ENCODE measurements around the gene NPAT. TPM values are rescaled to one million over a fixed set of nuclear protein-coding genes. Genes with fewer than 3 reads are reported as not detected.

NPAT gene
- total and polyA plus RNA-seq, 12 donors = 2.2 to 32.7 (median 14.2) TPM

- Histone ChIP-seq H3K36me3 (replicated peaks in 1 of 2) (peaks cover 0 to 12% of the 10 kb centered on the region in 2 donors), H3K27ac (no peak overlapping the region), H3K9me3 (replicated peaks in 1 of 3) (no peaks in the 10 kb centered on the region), H3K27me3 (no peaks in the 10 kb centered on the region), H3K4me3 (no peak overlapping the region), H3K4me1 (replicated peaks in 1 of 2) (no peaks in the 10 kb centered on the region)
- no peak for DNase-seq
- intact Hi-C loops (cut with DNase I) = no loop called here
- TF ChIP-seq POLR2A (IDR thresholded peaks at IDR 0.05) (no peak), CTCF (IDR thresholded peaks at IDR 0.05) (no peak)
- WGBS, 4 donors = 82 to 88% (median 85%) methylated on average over 12 of the region's 12 CpGs
Observed at GRCh38 chr11:108199446-108200321, 22.8 kb downstream of the NPAT start.

- Histone ChIP-seq H3K9me3 (replicated peaks in 1 of 3) (no peaks in the 10 kb centered on the region), H3K4me1 (replicated peaks in 1 of 2) (no peaks in the 10 kb centered on the region), H3K4me3 (no peak overlapping the region), H3K27me3 (no peaks in the 10 kb centered on the region), H3K36me3 (replicated peaks in 1 of 2) (peaks cover 0 to 17% of the 10 kb centered on the region in 2 donors), H3K27ac (no peak overlapping the region)
- DNase-seq = no peak
- intact Hi-C loops (cut with DNase I) = no loop called here
- TF ChIP-seq CTCF (IDR thresholded peaks at IDR 0.05) = no peak
- no peak for TF ChIP-seq POLR2A (IDR thresholded peaks at IDR 0.05)
- 86 to 98% (median 92%) methylated on average over 7 to 8 of the region's 8 CpGs for WGBS, 4 donors
Observed at GRCh38 chr11:108198833-108199232, 23.6 kb downstream of the NPAT start.

GRCh38 chr11:108197351-108197750 lies 25.1 kb downstream of the NPAT start:
- intact Hi-C loops (cut with DNase I) = no loop called here

GRCh38 chr11:108196901-108197300 lies 25.5 kb downstream of the NPAT start:
- Histone ChIP-seq H3K4me3 (no peak overlapping the region), H3K9me3 (replicated peaks in 1 of 3) (no peaks in the 10 kb centered on the region), H3K4me1 (replicated peaks in 1 of 2) (no peaks in the 10 kb centered on the region), H3K27ac (no peak overlapping the region), H3K27me3 (no peaks in the 10 kb centered on the region), H3K36me3 (replicated peaks in 1 of 2) (peaks cover 0 to 17% of the 10 kb centered on the region in 2 donors)
- no peak for DNase-seq
- intact Hi-C loops (cut with DNase I) = no loop called here
- 84 to 98% (median 90%) methylated on average over 3 of the region's 3 CpGs for whole genome bisulfite sequencing, 4 donors
- no peak for TF ChIP-seq POLR2A (IDR thresholded peaks at IDR 0.05)
- TF ChIP-seq CTCF (IDR thresholded peaks at IDR 0.05) = no peak

More at GRCh38 chr11:108197351-108197750, 25.1 kb downstream of the NPAT start:
- H3K27me3 ChIP-seq = no peaks in the 10 kb centered on the region
- H3K27ac ChIP-seq = no peak overlapping the region
- H3K4me1 ChIP-seq (replicated peaks in 1 of 2) = no peaks in the 10 kb centered on the region
- H3K36me3 ChIP-seq (replicated peaks in 1 of 2) = peaks cover 0 to 17% of the 10 kb centered on the region in 2 donors
- no peak for TF ChIP-seq POLR2A (IDR thresholded peaks at IDR 0.05)
- TF ChIP-seq CTCF (IDR thresholded peaks at IDR 0.05) = no peak
- no peaks in the 10 kb centered on the region for H3K9me3 ChIP-seq (replicated peaks in 1 of 3)
- no peak for DNase-seq
- H3K4me3 ChIP-seq = no peak overlapping the region
